GM15510 (cell line): ENCODE data around the gene MED27.

Experiments used
- POLR2A ChIP-seq: IDR thresholded peaks from 3 replicates; pipeline ENCODE4 v1.6.1; 2011; ENCODE audit warnings: borderline replicate concordance; ENCODE audit not compliant: insufficient read length; ENCODE audit errors: extremely low read depth

The MED27 gene

DNA sequence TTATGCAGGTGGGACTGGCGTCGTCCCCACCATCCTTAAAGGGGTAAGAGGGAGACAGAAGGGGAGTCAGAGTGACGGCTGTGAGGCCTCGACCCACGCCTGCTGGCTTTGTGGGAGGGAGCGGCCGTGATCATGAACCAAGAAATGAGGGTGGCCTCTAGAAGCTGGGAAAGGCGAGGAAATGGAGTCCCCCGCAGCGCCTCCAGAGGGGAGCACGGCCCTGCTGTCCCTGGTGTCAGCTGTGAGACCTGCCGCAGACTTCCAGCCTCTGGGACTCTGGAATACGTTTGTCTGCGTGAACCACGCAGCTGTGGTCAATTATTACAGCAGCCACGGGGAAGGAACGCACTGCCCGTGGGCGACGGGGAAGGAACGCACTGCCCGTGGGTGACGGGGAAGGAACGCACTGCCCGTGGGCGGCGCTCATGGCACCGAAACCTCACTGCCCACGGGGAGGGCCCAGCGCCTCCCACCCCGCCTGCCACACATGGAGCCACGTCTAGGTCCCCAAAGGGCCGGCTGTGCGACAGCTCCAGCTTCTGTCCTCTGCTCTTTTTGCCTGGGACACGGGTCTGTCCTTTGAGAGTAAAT, 231.0 kb downstream of the MED27 start:
- no peak for TF ChIP-seq POLR2A

DNA sequence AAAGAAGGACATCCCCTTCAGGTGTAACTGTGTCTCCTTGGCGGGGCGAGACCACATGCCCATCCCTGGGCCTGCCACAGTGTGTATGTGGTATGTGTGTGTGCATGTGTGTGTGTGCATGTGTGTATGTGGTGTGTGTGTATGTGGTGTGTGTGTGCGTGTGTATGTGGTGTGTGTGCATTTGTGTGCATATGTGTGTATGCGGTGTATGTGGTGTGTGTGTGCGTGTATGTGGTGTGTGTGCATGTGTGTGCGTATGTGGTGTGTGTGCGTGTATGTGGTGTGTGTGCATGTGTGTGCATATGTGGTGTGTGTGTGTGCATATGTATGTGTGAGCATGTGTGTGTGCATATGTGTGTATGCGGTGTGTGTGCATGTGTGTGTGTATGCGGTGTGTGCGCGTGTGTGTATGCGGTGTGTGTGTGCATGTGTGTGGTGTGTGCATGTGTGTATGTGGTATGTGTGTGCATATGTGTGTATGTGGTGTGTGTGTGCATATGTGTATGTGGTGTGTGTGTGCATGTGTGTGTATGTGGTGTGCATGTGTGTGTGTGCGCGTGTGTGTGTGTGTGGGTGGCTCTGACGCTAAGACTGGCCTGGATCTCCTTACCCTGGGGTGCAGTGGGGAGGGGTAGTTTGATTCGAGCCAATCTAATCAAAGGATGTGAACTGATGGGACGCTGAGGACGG, 231.9 kb downstream of the MED27 start:
- TF ChIP-seq POLR2A = no peak

DNA sequence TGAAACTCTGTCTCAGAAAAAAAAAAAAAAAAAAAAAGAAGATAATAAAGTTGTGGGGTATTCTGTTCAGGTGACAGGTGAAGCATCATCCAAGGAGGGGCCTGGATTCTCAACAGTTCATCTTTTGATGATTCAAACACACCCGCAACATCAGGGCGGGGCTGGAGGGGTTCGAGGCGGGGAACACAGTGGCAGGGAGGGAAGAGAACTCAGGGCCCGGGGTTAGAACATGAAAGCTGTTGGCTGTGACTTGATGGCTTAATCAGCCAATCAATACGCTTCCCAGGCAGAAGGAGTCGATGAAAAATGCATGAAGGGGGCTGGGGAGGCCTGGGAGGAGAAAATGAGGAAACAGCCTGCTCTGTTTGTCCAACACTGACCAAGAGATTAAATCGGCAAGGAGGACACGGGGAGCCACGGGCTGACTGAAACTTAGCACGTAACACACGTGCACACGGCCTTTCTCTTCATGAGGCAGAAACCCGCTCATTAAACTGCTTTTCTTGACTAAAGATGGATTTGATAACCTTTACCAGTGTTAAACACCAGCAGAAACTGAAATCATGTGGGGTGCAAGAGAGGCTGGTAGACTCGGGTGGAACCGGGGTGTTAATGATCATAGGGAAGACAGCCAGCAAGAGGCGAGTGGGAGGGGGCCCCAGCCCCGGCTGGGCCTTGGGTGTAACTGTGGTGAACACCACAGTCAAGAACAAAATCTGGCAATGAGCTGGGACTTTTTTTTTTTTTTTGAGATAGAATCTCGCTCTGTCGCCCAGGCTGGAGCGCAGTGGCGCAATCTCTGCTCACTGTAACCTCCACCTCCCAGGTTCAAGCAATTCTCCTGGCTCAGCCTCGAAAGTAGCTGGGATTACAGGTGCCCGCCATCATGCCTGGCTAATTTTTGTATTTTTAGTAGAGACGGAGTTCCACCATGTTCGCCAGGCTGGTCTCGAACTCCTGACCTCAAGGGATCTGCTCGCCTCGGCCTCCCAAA, 234.1 kb downstream of the MED27 start:
- no peak for TF ChIP-seq POLR2A

DNA sequence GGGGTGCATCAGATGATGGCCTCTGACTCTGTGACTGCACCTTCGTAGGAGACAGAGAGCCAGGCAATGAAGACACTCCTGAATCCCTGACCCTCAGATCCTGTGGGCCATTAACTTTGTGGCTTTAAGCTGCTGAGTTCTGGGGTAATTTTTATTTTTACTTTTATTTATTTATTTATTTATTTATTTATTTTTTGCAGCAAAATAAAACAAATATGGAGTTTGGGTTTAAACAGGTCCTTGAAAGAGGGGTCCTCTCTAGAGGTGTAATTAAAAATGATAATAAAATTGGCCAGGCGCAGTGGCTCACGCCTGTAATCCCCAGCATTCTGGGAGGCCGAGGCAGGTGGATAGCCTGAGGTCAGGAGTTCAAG, 234.9 kb downstream of the MED27 start:
- TF ChIP-seq POLR2A = no peak

DNA sequence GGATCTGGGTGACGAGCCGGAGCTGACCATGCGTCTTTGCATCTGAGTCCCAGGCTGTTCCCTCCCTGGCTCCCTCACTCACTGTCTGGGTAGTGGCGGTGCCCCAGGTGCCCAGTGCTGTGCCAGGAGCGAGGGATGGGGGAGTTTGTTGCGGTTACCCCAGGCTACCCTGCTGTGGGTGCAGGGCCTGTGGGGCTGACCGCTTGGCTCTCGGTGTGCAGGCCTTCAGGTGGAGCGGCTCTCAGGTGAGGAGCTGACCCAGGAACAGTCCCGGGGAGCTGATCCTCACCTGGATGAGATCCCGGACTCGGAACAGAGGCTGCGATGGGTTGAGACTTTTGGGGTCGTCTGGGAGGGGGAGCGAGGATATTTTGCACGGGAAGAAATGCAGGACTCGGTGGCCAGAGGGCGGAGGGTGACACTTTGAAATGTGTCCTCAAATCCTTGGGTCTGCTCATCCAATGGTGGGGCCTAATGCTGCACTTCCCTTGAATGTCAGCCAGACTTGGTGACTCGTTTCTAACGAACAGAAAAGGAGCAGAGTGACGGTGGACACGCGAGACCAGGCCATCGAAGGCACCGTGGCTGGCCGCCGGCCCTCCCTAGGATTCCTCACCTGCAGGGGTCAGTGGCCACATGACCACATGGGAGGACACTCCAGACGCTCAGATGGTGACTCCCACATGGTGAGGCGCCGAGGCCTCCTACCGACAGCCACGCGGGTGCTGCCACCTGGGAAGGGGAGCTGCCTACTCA, 235.5 kb downstream of the MED27 start:
- no peak for TF ChIP-seq POLR2A

DNA sequence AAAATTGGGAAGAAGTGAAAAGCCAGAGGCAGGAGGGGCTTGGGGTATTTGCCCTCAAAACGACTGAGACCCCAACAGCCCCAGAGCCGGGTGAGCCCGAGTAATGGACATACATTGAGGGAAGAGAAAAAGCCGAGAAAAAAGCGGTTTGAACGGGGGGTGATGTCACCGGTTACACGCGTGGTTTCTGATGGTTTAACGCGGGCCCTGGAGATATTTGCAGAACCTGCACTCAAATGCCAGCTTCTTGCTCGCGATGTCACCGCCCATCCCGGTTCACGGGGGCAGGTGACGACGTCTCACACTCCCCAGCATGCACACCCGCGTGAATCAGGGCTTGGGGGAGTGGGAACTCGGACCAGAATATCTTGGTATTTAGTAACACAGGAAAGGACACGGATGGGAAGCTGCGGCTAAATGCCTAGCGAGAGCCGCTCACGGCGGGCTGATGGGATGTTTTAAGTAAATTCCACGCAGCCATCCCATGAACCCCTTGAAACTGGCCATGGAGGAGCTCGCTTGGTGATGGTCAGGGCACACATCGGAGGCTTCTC, 237.8 kb downstream of the MED27 start:
- no peak for TF ChIP-seq POLR2A

DNA sequence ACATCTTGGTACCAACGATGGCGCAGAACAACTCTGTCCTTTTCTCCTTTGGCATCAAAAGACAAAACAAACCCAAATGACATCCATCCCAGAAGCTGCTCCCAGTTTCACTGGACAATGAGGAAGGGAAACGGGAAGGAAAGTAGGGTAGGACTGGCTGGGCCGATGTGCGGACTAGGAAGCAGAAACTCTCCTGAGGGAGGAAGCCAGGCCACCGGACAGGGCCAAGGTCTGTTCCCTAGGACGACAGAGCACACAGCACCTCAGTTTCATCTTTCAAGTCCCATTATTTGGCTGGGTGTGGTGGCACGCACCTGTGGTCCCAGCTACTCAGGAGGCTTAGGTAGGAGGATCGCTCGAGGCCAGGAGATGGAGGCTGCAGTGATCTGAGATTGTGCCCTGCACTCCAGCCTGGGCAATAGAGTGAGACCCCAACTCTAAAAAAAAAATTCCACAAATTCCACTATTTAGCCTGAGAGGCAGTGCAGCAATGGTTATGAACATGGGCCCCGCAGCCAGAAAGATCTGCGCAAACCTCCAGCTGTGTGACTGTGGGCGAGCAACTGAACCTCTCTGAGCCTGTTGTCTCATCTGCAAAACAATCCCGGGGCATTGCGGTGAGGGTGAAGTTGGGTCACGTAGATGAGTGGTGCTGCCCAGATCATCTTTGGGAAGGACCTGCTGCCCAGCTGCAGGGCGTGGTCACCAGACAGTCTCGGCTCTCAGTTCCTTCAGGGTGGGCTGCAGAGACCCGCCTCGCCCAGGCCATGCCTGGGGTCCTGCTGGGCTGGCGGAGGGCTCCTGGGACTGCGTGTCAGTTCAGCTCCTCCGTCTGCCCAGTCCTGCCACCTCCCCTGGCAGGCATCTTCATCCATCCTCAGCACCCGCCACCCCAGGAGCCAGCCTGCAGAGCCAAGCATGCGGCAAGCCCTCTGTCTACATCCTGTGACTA, 238.6 kb downstream of the MED27 start:
- no peak for TF ChIP-seq POLR2A

DNA sequence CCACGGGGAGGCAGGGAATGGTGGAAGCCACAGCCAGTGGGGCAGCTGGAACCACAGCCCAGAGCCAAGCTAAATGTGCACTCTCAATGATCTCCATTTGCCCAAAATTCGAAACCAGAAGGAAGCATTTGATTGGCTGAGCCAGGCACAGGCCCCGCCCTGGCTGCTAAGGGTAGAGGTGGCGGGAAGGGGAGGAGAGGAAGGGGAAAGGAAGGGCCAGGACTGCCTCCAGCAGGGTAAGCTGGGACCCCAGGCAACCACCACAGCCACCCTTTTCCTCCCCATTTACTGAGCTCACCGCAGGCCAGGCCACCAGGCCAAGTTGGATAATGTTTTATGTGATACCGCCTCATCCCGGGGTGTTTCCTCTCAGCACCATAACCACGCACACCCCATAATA, 239.4 kb downstream of the MED27 start:
- TF ChIP-seq POLR2A = no peak

DNA sequence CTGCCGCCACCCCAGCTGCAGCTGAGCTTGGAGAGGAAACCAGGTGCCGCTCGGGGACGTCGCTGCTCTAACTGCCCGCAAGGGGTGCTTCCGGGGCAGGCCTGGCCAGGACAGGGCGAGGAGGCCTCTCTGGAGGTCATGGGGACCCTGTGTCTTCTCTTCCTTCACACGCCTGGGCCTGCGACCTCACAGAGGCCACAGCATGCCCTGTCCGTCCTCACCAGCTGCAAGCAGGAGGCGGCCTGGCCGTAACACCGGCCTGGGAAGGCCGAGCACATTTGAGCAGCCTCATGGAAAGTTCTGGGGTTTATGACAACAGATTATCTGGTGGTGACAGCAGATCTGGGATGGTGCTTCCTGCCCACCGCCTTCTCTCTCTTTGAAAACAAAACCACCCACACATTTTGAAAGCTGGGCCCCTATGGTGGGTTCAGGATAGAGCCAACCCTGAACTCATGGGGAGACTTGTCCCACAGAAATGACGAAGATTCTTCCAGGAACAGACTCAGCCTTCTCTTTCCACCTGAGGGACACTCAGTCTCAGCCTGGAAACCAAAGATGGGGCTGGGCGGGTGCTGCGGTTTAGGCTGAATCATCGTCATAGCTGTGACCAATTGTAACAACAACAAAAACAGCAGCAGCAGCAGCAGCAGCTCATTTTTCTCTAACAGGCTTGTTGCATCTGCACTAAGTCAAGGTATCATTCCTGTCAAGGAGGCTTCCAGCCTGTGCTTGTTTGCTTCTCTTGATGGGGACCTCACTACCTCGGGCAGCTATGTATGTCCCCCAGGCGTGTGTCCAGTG, 240.2 kb downstream of the MED27 start:
- TF ChIP-seq POLR2A = no peak

DNA sequence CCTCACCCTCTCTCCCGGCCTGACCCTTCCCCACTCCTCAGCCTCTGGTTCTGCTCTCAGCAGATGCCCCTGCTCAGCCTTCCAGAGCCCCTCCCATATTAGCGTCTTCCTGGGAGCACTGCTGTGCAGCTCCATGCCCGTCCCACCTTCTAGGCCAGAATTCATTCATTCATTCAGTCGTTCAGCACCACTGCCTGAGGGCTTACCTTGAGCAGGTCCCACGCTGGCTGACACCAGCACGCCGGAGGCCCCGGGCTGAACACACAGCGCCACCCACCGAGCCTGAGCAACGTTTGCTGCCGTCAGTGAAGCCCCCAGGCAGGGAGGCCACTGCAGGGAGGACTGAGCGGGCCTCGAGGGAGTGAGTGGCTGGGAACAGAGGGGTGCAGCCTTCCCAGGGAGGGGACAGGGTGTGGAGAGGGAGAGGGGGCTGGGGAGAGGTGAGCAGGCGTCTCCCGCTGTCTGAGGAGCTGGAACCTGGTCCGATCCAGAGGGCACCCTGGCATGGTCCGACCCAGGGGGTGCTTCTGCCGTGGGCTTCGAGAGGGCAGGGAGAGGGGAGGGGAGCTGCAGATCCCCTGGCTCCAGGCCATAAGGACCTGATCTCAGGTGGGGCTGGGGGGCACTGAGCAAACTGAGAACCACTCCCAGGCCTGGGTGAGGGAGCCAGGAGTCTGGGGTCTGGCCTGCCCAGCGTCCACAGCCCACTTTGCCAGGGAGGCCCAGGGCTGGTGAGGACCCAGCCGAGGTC, 241.0 kb downstream of the MED27 start:
- TF ChIP-seq POLR2A = no peak

DNA sequence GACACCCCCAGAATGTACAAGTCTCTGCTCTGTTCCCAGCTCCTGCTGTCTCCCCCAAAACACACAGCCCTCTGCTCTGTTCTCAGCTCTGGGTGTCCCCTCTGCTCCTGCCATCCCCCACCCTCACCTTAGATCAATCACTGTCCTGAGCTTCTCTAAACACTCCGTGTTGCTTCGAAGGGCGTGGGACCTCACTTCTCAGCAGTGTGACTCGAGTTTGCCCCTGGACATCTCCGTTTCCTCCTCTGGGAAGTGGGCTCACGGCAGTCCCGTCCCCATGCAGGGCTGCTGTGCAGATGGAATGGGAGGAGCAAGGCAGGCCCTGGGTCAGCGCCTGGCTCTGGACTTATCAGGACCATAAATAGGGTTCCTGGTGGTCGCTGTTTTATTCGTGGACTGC, 241.8 kb downstream of the MED27 start:
- TF ChIP-seq POLR2A = no peak

DNA sequence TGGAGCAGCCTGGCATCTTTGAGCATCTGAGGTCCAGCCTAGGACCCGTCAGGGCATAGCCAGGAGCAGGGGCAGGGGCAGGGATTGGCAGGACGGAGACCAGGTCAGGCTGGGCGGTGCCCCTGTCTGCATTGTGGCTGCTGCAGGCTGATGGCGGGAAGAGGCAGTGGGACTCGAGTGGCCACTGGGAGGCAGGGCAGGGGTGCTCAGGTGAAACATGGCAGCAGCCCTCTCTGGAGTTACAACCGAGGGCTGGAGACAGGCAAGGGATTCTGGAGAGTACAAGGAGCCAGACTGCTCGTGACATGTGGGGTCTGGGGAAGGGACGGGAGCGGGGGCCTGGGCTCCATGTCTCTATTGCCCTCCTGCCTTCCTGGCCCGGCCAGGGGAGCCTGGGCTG, 242.4 kb downstream of the MED27 start:
- no peak for TF ChIP-seq POLR2A
